ENCODE data around the gene KERA.

DNA sequence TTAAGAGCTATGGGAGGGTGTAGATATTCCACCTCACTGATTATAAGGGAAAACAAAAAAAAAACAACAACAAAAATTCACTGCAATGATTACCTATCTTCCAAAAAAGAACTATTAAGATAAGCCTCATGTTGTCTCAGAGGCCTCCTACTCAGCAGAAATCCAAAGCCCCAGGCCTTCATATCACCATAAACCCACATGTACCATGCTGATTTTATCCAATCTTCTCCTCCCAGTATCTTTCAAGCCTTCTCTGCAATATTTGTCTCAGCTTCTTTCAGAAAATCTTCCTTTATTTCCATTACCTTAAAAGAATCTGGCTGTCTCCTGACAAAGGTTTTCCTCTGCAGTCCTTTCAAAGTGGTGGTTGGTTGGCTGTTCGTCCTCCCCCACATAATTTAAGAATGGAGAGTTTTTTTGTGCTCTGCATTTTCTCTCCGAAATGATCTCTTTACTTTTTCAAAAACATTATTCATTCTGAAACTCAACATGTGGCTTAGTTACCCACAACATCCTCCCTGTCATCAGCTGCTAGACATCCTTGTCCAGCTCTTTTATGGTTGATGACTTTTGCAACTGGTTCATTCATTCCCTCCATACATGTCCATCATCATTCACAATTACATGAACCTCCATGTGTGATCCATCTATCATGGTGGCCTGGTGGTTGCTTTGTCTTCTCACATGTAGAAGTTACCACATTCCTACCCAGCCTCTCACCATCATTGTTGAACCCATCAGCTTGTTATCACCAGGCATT is 50.1 kb downstream of the KERA start:
- TF ChIP-seq CTCF (IDR thresholded peaks at IDR 0.05), result no peak
- no peak for TF ChIP-seq POLR2A (IDR thresholded peaks at IDR 0.05)

All from right lobe of liver (tissue), 4 donors.